Stimulated activated CD8-positive, alpha-beta memory T cell treated with anti-CD3 and anti-CD28 coated beads, Interleukin-12 subunit alpha, Interleukin-12 subunit beta, amount 100 ng/mL, for 24 hours (primary cell): Measurements from ENCODE around the gene MFF.
"Not testable (repeated sequence)": the region's sequence is repeated elsewhere in the genome, so short reads cannot be mapped to it uniquely, and the experiment has no call there.

ENCODE experiments used
- DNase-seq: peaks from one replicate; pipeline ENCODE4 v3.0.0-alpha.2; 2020; ENCODE audit errors: extremely low read depth

The MFF gene

GRCh38 chr2:227335713-227336112 is 10.7 kb downstream of the MFF start:
- no peak for DNase-seq

- no peak for DNase-seq
Measured at GRCh38 chr2:227337442-227337841, 12.4 kb downstream of the MFF start.

GRCh38 chr2:227339098-227339599 is 14.1 kb downstream of the MFF start:
- DNase-seq = no peak

GRCh38 chr2:227340106-227340505 is 15.1 kb downstream of the MFF start:
- no peak for DNase-seq

GRCh38 chr2:227341553-227341952 is 16.5 kb downstream of the MFF start:
- no peak for DNase-seq

DNA sequence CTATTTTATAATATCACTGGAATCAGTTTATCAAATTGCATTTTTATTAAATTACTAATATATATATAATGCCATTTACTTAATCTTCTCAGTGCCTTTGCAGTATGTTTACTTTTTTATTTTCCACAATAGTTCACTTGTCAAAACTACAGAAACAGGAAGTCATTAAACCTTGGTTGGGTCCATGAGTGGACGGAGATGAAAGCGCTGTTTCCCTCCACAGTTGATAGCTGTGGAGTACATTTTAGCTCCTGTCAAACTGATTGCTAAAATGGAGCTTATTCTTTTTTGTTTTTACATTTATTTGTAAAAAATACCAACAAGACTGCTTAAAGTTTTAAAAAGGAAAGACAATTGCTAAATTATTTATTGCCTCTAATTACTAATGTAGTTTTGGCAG is 19.2 kb downstream of the MFF start:
- DNase-seq = no peak

GRCh38 chr2:227347117-227347516 is 22.1 kb downstream of the MFF start:
- DNase-seq = no peak

GRCh38 chr2:227348324-227348723 is 23.3 kb downstream of the MFF start:
- no peak for DNase-seq

- DNase-seq = no peak
Measured at GRCh38 chr2:227349989-227350612, 25.1 kb downstream of the MFF start.

GRCh38 chr2:227351639-227352038 is 26.6 kb downstream of the MFF start:
- DNase-seq = no peak

DNA sequence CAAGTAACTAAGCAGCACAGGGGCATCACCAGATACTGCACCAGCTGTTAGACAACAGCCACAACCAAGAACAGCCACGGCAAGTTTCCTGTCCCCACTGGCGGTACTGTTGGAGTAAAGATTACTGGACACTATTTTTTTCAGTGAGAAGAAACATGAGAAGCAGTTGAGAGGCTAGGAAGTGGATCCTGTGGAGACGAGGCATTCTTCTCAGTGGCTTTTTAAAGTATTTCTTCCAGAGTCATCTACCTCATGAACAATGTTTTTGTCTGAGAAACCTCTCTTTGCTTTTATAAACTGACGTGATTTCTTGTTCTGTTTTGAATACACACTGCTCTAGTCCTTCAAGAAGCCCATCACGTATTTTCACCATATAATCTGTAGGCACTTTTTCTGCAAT is 35.3 kb downstream of the MFF start:
- no peak for DNase-seq

DNA sequence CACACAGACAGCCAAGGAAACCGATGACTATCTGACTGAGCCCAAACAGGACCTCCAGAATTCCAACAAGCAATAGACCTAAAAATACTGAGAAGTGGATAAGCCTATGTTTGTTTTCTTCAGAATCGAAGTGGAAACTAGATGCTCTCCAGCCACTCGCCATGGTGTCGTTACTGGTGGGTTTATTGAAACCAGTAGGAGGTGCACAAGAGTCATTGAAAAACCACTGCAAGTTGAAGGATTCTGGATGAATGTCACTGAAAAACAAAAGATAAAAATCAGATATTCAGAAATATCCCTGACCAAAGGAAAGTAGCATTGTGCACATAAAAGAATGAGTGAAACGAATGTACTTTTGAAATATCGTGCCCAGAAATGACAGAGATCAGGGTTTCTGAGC is 38.7 kb downstream of the MFF start:
- no peak for DNase-seq

- DNase-seq = not testable (repeated sequence)
Measured at GRCh38 chr2:227364585-227365263, 39.7 kb downstream of the MFF start.

DNA sequence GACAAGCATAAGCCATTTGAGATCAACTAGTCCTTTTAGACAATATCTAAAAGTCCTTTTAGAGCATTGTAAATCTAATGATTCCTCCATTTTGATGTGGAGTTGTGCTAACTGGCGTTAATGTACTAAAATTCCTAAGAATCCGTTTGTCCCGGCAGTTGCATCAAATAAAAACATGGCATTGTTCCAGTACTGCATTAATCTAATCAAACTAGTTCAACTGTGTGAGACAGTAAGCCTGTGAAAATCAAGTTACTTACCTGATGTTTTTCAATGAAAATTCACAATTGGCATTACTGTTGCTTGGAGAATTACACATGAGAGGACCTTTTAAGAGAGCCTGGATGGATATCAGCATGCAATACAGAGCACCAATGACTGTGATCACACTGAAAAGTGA is 40.8 kb downstream of the MFF start:
- no peak for DNase-seq

- no peak for DNase-seq
Measured at GRCh38 chr2:227366769-227367426, 41.8 kb downstream of the MFF start.

- DNase-seq = no peak
Measured at GRCh38 chr2:227367427-227367795, 42.4 kb downstream of the MFF start.

GRCh38 chr2:227368574-227368973 is 43.5 kb downstream of the MFF start:
- DNase-seq = no peak

DNA sequence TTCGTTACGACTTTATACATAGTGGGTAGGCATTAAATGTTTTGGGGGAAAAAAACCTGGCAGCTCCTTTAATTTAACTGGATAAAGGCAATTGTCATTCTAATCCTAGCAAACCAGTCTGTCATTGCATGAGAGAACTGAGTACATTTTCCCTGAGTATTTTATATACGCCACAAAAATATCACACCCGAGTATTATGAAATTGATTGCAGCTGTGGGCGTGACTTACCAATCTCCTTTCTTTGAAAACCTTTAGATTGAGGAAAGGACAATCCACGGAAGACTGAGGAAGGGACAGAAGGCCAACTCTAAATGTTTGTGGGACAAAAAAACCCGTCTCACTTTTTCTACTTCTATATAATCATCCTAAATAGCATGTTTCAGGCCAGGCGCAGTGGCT is 45.0 kb downstream of the MFF start:
- no peak for DNase-seq

DNA sequence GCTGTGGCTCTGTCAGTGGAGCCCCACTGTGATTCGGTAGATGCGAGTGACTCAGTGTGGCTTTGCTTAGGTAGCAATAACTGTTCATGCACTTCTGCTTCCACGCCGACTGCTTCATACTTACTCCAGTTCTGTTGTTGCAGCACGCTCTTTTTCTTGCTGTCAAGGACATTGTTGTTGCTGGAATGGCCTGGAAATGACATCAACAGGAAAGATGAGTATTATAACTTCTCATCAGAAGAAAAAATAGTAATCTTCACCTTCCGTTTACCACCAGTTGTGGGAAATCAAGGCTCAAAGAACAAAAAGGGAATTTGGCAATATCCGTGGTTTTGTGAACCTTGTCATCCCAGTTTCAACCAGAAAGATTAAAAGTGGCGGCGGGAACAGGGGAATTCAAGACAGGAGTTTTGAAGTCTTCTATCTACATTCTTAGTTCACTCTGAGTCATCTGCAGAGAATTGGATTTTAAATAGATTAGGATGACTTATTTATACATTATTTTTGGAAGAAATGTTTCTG is 45.8 kb downstream of the MFF start:
- DNase-seq = no peak

GRCh38 chr2:227373389-227373788 is 48.3 kb downstream of the MFF start:
- no peak for DNase-seq

- no peak for DNase-seq
Measured at GRCh38 chr2:227374158-227374557, 49.1 kb downstream of the MFF start.

- no peak for DNase-seq
Measured at GRCh38 chr2:227376656-227377396, 51.8 kb downstream of the MFF start.
